GDM1 (cell line): ENCODE measurements around the gene DIRAS2.
"Not testable (repeated sequence)": the region's sequence is repeated elsewhere in the genome, so short reads cannot be mapped to it uniquely, and the experiment has no call there.

Source experiments
- DNase-seq: peaks from one replicate; lab custom pipeline; 2025; lab: John Stamatoyannopoulos, UW

DIRAS2 gene

GRCh38 chr9:90642570-90643539 lies at the start of gene DIRAS2:
TSS of gene DIRAS2 (minus strand) at chr9:90642824. CDS start at chr9:90613827, 28,997 bp downstream.
- DNase-seq: no peak

GRCh38 chr9:90684736-90685135 lies 42.1 kb upstream of the DIRAS2 start:
- no peak for DNase-seq

GRCh38 chr9:90684106-90684505 lies 41.5 kb upstream of the DIRAS2 start:
- DNase-seq: no peak

- no peak for DNase-seq
Observed at GRCh38 chr9:90680534-90680933, 37.9 kb upstream of the DIRAS2 start.

- DNase-seq: no peak
Observed at GRCh38 chr9:90665072-90665471, 22.4 kb upstream of the DIRAS2 start.

- no peak for DNase-seq
Observed at GRCh38 chr9:90659650-90660364, 17.2 kb upstream of the DIRAS2 start.

- no peak for DNase-seq
Observed at GRCh38 chr9:90658783-90659182, 16.2 kb upstream of the DIRAS2 start.

- DNase-seq: no peak
Observed at GRCh38 chr9:90658181-90658580, 15.6 kb upstream of the DIRAS2 start.

- not testable (repeated sequence) for DNase-seq
Observed at GRCh38 chr9:90656876-90657275, 14.3 kb upstream of the DIRAS2 start.

- no peak for DNase-seq
Observed at GRCh38 chr9:90651246-90651645, 8.6 kb upstream of the DIRAS2 start.

GRCh38 chr9:90647843-90648242 lies 5.2 kb upstream of the DIRAS2 start:
- DNase-seq: no peak

- no peak for DNase-seq
Observed at GRCh38 chr9:90645721-90646120, 3.1 kb upstream of the DIRAS2 start.

GRCh38 chr9:90641884-90642487 lies 638 bp downstream of the DIRAS2 start:
- no peak for DNase-seq

GRCh38 chr9:90641086-90641485 lies 1.5 kb downstream of the DIRAS2 start:
- no peak for DNase-seq

- DNase-seq: no peak
Observed at GRCh38 chr9:90640361-90640760, 2.3 kb downstream of the DIRAS2 start.

GRCh38 chr9:90637626-90638025 lies 5.0 kb downstream of the DIRAS2 start:
- DNase-seq: no peak

GRCh38 chr9:90632647-90633207 lies 9.9 kb downstream of the DIRAS2 start:
- DNase-seq: no peak

- DNase-seq: no peak
Observed at GRCh38 chr9:90631964-90632363, 10.7 kb downstream of the DIRAS2 start.

GRCh38 chr9:90629991-90630390 lies 12.6 kb downstream of the DIRAS2 start:
- DNase-seq: no peak

- no peak for DNase-seq
Observed at GRCh38 chr9:90629354-90629753, 13.3 kb downstream of the DIRAS2 start.

GRCh38 chr9:90616806-90617205 lies 25.8 kb downstream of the DIRAS2 start:
- DNase-seq: no peak

GRCh38 chr9:90613502-90613901 lies 29.1 kb downstream of the DIRAS2 start:
- no peak for DNase-seq
